ENCODE measurements around the gene CREB3L2.

The CREB3L2 gene

DNA sequence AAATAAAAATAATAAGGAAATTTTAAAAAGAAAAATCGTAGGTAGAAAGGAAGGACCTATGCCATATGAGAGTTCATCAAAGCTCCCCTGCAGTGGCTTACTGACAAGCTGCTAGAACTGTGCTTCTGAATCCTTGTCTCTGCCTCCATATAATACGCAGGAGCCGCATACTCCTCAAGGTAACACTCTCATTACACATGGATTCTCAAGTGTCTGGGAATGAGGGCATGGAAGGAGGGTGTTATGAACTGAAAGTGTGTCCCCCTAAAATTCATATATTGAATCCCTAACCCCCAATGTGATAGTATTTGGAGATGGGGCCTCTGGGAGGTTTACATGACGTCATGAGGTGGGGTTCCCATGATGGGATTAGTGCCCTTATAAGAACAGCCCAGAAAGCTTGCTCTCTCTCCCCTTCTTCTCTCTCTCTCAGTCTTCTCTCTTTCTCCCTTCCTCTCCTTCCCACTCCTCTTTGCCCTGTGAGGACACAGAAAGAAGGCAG, 35.2 kb downstream of the CREB3L2 start:
- DNase-seq, result no peak

DNA sequence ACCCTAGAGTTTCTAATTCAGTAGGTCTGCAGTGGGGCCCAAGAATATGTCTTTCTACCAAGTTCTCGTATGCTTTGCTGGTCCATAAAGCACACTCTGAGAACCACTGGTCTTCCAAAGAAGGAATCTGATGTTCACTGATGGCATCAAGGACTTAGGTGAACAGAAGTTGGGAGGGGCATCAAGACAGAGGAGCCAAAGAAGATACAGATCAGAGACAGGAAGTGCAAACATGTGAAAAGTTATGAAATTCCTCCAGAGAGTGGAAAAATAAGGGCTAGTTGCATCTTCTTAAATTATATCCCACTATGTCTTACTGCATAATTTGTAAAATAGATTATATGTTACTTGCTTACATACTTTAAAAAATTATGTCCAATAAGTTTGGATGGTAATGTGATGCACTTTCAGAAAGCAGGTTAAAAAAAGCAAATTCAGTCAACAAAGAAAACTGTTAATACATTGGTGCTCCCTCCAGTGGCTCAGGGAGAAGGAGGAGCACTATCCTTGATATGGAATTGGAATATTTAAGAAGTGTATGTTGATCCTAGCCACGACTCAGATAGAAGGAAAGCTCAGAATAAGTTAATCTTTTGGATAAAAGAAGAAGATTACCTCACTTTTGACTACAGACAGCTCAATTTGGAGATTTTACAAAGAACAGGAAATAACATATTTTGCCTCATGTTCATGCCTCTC, 35.8 kb downstream of the CREB3L2 start:
- DNase-seq, result peak in 1 of 2 experiments; percentile 32

DNA sequence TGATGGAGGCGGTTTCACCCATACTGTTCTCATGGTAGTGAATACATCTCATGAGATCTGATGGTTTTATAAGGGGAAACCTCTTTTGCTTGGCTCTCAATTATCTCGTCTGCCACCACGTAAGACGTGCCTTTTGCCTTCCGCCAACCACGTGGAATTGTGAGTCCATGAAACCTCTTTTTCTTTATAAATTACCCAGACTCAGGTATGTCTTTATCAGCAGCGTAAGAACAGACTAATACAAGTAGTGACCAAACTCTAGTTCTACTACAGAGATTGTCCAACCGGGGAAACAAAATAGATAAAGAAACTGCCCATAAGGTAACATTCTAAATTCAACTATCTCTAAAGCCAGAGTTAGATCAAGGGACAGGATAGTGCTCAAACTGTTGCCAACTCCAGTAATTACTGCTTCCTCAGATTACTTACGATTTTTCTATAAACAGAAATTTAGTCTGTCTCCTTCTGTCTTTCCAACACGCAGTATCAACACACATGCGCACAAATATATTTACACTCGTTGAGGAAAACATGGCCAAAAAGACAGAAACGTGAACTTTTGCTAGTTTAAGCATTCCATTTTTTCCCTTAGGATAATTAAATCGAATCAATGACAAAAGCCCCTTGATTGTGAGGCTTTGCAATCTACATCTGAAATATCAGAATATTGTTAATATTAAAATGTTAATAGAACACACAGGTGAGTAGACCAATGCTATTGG, 36.9 kb downstream of the CREB3L2 start:
- no peak for DNase-seq

DNA sequence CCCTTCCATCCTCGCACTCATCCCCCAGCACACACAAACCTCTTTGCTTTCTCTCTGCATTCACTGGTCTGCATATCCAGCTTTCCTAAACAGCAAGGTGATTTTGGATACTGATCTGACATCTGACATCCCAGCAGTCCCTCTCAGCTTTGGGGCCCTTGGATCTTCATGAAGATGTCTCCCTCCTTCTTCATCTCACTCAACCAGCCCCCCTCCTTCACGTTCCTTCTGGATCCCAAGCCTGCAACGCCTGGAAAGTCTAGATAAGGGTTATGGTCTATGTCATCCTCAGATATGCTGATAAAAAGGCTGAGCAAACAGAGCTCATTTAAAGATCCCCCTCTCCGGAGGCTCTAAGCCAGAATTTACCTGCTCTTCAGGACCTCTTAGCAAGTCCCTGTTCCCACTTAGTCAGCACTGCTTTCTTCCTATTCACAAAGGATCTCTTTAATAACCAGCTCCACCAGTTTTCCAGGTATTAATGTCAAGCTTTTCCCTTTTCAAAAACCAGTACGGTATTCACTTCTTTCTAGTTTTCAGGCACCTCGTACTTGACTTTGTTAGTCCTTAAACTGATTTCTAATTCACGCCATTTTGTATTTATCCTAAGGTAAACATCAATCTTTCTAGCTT, 38.9 kb downstream of the CREB3L2 start:
- DNase-seq, result no peak

DNA sequence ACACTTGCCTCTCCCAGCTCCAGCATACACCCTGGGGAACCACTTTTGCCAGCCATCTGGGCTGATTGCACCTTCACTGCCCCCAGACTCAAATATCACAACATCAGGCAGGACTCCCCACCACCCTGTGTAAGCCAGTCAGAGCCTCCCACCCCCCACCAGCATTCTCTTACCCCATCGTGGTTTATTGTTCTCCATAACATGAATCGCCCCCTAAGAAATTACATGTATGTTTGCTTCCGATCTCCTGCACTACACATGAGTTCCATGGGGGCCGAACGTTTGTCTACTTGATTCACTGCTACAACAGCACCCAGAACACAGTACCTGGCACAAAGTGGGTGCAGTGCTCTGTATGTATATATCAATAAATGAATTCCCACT, 39.4 kb downstream of the CREB3L2 start:
- no peak for DNase-seq

DNA sequence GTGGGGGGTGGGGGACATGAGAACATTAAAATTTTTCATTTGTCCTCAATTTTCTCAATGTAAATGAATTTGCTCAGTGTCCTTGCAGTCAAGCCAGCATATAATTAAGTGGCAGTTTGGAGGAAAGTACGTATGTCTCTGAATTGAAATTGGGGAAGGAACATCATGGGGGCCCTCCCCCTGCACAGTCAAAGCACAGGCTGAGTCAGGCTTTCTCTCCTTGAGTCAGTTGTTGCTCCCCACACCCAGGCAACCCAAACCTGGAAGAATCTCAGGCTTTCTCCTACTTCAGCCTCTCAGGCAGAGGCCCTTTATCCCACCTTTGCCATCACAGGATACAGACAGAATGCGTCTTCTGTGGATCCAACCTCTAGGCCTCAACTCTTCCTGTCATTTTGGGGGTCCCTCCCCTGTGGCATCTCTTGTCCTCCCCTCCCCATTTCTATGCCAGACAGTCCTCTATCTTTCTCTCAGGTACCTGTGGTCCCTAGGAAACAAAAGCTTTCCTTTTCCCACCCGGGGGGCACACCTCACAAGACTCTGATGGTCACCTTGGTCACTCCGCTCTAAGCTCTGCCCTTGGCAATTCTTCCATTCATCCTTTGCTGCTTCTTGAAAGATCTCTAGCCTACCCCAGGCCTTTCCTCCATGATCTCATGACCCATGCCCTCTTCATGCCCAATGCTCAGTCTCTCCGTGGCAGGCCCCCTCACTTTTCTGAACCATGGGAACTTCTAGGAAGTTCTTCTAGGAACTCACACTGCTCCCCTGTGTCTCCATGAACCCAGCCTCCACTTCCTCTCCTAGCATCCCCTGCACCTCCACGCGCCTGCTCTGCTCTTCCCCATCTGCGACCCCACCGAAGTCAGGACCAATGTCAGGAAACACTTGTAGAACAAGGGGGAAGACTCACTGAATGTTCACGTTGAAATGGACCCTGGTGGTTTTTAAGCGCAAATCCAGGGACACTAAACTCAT, 40.4 kb downstream of the CREB3L2 start:
- peak; percentile 67 to 71 for DNase-seq

DNA sequence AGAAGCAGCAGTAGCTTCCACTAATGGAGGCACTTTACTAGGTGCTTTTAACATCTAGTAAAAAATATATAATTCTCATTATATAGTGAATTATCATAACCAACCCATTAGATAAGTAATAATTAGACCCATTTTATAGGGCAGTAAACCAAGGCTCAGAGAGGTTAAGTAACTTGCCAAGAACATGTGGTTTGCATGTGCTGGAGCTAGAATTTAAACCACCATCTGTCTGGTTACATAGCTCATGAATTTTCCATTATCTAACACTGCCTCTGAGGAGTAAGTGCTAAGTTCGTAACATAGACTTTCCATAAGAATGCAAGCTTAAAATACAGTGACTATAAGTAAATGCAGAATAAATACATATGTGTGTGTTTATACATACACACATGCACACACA, 41.9 kb downstream of the CREB3L2 start:
- no peak for DNase-seq

DNA sequence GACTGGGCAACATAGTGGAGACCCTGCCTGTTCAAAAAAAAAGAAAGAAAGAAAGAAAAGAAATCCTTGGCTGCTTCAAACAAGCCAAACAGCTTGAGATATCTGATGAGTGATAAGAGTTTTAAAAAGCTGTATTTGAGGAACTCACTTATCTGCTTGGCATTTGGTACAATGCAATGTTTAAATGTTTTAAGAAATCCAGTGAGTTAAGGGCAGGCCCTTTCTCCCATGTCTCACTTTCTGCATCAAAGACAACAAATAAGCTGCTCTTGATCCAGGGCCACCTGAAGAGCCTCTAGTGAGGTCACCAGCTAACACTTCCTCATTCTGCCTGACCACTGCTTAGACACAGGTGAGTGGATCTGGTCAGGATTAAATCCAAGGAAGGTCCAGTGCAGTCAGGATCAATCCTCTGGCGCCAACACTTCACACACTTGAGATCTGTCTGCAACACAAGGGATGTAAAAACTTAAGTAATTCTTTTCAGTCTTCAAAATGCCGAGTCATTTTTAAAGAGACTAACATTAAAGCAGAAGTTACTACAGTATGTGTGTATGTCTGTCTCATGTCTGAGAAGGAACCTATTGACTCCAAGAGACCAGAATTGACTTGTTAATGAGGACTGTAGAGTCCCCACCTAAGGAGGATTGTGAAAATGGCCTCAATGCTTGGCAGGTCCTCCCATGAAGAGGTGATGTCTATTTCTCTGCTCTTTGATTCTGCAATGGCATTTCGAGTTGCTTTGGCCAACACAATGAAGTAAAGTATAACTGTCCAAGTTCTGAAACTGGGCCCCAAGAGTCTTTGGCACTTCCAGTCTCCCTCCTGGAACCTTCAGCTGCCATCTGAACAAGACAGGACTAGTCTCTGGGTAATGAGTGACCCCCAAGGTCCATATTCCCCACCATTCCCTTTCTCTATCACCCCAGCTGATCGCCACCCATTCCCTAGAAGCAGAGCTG, 43.1 kb downstream of the CREB3L2 start:
- peak; percentile 67 to 81 for DNase-seq

DNA sequence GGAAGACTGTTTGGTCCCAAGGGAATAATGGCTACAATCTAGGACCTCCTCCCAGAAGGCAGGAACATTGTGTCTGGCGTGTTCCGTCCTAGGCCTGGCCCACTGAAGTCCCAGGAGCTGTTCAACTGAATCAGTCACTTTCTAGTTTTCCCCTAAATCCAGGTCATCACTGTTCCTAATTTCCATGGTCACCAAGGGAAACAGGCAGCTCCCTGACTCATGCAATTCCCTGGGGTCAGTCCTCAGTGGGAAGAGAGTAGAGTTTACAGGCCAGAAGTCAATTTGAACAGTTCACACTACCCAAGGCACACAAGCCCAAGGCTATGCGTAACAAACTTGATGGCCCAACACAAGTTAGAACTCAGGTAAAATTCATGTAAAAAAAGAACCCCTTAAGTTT, 44.0 kb downstream of the CREB3L2 start:
- no peak for DNase-seq

DNA sequence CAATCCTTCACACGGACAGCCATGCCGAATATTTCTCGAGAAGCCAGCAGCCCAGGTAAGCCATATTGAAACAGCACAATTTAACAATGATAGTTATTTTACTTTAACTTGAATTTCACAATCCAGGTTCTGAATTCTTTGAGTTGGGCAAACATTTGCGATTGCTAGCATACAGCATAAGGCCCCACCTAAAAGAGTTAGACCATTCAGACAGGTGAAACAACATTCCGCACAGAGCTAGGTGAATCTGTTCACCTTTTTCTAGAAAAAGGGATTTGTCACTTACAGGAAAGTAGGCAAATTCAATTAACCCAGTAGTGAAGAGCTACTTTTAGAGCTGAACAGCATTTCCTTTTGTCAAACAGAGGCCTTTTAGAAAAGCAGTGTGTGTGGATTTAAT, 45.3 kb downstream of the CREB3L2 start:
- DNase-seq, result no peak

DNA sequence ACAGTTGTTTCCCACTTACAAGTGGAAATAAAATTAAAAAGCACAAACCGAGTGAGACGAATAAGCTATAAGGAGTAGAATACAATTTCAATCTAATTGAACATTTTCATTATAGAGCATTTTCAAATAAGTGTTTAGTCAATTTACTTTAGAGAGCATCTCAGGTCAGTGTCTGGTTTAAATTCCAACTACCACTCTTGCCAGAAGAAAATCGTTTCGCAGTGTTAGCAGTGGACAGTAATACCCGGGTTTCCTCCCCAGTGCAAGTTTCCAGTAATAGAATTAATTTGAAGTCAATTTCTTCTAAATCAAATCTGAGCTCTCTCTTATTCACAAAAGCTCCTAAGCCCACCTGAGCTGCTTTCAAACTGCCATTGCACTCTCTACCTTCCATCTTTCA, 45.7 kb downstream of the CREB3L2 start:
- no peak for DNase-seq

DNA sequence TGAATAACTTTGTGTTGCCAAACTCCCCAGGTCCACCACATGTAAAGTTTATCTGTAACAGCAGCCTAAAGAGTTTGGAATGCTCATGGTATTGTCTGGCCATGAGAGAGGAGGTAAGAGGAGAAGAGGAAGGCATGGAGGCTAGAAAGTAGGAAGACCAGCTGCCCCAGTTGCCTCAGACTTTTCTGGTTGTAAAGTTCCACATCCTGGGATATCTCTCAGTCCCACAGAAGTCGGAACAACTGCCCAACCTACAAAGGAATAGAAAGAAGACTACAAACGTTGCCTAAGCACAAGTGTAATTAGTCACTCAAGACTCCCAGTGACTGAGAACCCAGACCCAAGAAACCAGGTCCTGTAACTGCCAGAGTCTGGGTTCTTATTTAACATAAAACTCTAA, 47.3 kb downstream of the CREB3L2 start:
- no peak for DNase-seq

DNA sequence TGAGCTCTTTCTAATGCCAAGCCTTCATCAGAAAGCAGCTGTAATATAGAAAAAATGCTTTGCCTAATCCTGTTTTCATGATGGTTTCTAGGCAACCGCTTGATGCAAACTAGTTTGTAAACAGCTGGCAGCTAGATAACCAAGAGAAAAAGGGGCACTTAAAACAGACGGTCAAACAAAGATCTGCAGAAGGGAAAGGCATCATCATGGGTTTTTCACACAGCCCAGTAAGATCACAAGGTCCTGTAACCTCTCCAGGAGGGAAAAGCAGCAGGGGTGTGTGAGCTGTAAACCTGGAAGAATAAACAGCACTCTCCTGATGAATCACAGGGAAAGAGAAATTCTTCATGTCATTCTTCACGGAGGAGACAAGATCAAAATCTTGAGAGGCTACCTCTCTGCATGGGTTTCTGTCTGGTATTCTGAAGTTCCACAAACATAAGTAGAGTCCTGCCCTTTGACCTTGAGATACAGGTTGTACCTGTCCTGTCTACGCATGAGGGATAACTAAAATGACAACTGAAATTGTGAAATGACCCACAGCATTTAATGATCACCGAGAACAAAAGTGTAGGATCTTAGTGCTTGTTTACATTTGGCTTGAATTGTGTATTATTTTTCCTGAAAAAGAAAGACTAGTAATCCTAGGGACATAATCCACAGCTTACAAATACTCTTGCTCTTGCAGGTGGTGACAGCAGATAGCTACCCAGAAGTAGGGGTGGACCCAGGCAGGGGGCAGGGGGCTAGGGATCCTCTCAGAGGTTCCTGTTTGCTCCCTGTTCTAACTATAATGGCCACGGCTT, 48.0 kb downstream of the CREB3L2 start:
- no peak for DNase-seq

DNA sequence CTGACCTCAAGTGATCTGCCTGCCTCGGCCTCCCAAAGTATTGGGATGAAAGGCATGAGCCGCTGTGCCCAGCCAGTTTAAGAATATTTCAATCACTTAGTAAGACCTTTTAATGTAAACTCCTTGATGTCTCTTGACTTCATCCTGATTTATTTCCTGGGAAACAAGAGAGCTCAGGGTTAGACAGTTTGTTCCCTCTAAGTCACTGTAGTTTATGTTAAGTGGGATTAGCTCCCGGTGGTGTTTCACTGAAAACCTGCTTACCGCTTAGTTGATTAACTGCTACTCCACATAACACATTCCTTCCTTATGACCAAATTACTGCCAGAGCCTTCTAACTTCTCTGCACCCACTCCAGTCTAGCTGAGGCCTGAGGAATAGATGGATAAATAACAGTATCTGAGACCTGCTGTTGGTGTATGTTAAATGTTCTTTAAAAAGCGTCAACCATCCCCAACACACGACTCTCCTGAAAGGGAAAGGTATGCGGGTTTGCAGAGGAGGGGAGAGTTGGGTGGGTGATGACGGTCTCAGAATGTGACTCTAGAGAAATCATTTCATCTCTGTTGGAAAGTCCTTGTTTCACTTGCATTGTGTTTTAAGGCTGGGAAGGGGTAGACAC, 48.7 kb downstream of the CREB3L2 start:
- no peak for DNase-seq

DNA sequence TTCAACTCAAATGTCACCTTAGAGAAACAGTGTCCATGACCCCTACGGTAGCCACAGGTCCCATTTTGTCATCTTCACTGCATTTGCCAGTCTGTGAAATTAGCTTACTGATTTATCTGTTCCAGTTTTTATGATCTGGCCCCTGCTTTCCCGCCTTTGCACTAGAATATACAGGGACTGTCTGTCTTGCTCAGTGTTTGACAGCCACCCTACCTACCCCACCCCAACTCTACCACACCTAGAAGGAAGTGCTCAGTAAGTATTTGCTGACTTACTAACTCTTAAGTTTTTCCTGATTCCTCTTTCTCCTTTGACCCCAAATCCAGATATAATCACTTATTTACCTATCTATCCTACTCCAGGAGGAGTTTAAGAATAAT, 49.5 kb downstream of the CREB3L2 start:
- DNase-seq, result no peak

DNA sequence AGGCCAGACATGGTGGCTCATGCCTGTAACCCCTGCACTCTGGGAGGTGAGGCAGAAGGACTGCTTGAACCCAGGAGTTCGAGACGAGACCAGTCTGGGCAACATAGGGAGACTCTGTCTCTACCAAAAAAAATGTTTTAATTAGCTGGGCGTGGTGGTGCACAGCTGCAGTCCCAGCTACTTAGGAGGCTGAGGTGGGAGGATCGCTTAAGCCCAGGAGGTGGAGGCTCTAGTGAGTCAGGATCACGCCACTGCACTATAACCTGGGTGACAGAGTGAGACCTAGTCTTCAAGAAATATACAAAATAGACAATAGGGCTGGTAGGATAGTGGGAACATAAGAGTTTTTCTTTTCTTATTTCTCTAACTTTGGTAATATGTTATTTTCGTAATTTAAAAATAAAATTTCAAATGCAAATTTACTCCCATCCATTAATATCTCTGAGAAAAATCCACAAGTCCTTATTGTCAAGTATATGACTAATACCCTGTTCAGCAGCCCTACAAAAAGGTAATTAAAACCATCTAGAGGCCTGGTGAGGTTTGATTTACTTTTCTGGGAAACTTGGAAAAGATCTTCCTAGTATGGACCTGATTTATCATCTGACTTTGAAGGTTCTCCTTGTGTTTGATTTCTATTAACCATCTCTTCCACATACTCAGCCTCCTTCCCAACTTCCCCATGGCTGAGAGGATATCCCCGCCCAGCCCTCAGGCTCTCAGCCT, 50.0 kb downstream of the CREB3L2 start:
- DNase-seq, result no peak

DNA sequence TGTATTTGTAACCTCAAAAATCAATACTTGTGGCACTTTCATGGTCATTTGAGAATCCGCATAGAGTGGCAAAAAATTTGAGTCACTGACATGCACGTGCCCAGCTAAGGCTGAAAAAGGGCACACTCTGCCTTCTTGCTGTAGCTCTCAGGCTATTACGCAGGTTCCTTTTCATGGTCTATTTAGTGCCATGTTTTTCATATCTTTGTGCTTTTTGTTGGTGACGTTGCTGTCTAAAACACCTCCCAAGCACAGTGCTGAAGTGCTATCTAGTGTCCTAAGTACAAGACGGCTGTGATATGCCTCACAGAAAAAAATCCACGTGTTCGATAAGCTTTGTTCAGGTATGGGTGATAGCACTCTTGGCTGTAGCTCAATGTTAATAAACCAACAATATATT, 50.9 kb downstream of the CREB3L2 start:
- DNase-seq, result no peak

DNA sequence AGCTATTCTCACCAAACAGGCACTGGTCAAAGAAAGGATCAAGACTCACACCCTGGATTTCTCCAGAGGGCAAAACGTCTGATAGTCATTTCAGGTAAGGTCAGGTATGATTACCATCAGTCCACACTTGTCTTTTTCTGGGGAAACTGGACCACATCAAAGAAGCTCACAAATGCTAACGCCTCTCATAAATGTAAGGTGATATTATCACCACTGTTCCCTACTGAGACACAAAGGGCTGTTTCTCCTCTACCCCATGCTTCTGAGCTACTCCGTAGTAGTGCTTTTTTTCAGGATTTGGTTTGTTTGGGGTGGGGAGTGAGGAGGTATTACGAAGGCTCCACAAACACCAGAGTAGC, 51.6 kb downstream of the CREB3L2 start:
- DNase-seq, result no peak

DNA sequence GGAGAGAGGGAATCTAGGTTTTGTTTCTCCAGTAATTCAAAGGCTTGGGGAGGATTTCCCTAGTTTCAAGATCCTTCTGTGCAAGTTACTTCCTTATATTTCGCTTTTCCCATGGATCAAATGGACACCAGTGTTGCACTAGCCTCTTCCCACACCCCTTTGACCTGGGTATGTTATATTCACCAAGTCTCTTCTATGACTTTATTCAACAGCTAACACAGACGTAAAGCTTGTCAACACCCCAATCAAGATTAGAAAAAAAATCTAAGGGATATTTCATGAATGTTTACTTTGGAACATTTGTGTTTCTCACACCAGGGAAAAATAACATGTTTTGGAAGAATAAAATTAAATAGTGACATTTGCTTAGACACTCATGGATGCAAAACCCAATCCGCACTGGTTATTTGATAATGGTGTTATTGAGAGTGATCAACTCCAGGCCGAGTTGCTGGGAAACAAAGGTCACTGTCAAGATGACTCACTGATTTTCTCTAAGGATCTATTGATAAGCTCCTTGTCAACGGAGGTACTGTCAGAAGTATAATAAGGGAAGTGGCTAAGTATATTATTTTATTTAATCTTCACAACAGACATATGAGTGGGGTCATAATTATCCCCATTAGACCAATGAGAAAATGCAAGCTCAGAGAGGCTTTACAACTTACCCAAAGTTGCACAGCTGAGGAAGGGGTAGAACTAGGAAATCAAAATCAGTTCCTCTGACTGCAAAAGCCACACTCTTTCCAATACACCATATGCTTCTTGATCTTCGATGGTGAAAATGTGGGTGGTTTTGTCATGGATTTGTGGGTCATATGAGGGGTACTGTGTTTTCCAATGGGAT, 52.2 kb downstream of the CREB3L2 start:
- no peak for DNase-seq
